Right ventricle myocardium inferior (tissue), 1 donor: ENCODE measurements around the gene PTCD1. TPM values are rescaled to one million over a fixed set of nuclear protein-coding genes. Genes with fewer than 3 reads are reported as not detected.
"Not testable (repeated sequence)": the region's sequence is repeated elsewhere in the genome, so short reads cannot be mapped to it uniquely, and the experiment has no call there.

Experiments
- ATAC-seq: fragments of 200-7000 bp; cut with Tn5 transposase; one replicate; pipeline ENCODE4 v1.9.1; 2020; ENCODE audit warnings: mild to moderate bottlenecking, moderate library complexity
- DNase-seq: peaks from one replicate; pipeline ENCODE4 v3.0.0; 2021; ENCODE audit errors: missing footprints
- intact Hi-C: fragments of 100-400 bp; cut with DNase I; formaldehyde crosslinking; loops from one replicate; pipeline ENCODE4 v1.11.0; 2022
- total RNA-seq: library from RNA; stranded (reverse); fragmentation: NEBNext Ultra II Directional; extraction: Animal tissue kit (Norgen Biotek cat#: 25700); gene quantifications from one replicate; pipeline ENCODE4 v1.2.1, GENCODE V29; 2021
- donor health status: DM: no; HTN: yes; CAD: no; lungs with severe emphysema.

The PTCD1 gene
- total RNA-seq, 1 donor from 2014 or later, result 3.6 TPM

DNA sequence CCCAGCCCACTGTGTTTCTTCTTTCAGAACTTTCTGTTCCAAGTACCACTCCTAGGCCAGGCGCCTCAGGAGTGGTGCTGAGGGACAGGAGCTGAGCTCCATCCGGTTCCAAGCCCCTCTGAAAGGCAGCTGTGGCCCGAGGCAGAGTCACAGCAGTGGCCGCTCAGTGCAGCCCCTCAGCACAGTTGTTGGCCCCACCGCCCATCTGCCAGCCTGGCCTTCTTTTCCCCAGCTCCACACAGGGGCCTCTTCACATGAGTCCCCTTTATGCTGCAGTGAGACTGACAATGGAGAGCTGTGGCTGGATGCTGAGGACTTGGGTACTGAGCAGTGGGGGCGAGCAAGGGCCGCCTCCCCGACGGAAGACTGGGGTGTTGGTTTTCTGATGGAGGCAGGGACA lies 20.3 kb downstream of the PTCD1 start:
- intact Hi-C loops, result no loop called here
- no peak for ATAC-seq
- no peak for DNase-seq

GRCh38 chr7:99415513-99416127 lies 23.0 kb downstream of the PTCD1 start:
- DNase-seq, result peak; percentile 82
- ATAC-seq, intact Hi-C loops: not testable (repeated sequence)

GRCh38 chr7:99410635-99411034 lies 28.0 kb downstream of the PTCD1 start:
- DNase-seq (no peak), ATAC-seq (no peak)
- intact Hi-C loops, result no loop called here

GRCh38 chr7:99409806-99410205 lies 28.8 kb downstream of the PTCD1 start:
- no peak for ATAC-seq
- DNase-seq, result no peak
- intact Hi-C loops, result loop anchor here (5.0 kb wide), 1 partner anchor 83 kb away; the partner anchor contains the start of gene ARPC1A

- intact Hi-C loops, result loop anchor here (5.0 kb wide), 1 partner anchor 82 kb away; the partner anchor contains the start of gene ARPC1A
- no peak for ATAC-seq
- no peak for DNase-seq
Observed at GRCh38 chr7:99409192-99409572, 29.4 kb downstream of the PTCD1 start.

DNA sequence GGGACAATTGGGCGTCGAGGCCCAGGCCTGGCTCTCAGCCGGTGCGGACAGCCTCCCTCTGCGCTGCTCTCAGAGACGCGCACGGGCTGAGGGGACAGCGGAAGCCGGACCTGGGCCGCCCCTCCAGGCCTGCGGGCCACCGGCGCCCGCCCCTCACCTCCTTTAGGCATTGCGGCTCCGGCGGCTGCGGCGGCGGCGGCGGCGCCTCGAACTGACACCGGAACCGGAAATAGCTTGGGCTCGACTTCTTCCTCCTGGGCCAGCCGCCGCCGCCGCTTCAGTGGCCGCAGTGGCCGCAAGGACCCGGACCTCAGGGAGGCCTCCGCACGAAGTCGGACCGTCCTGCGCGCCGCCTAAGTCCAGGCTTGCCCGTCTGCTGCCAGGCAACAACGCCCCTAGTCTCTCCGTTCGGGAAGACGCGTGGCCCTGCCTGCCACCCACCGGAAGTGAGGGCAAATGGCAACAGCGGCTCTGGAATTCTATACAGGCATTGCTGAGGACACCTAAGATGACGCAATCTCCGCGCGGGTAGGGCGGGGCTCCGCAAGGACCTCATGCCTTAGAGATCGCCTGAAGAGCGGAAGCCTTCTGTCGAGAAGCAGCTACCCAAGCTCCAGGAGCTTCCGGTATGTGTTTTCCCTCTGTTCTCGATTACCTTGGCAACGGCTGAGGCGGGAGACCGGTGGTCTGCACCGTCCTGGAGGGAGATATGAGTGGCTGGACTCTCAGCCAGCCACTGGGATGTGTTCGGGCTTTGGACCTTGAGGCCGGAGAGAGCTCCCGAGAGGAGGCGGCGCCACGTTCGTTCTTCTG lies 30.0 kb downstream of the PTCD1 start, which contains the start of the genes BUD31 and PDAP1:
Gene BUD31 (plus strand): TSS at position 591 of the 813 bp plus-strand sequence. CDS start 2,124 bp downstream, outside the sequence.
Gene PDAP1 (minus strand): TSS at position 219 of the 813 bp plus-strand sequence. CDS start 49 bp downstream, at position 170.
- intact Hi-C loops, result loop anchor here (1.0 to 5.0 kb wide), 2 partner anchors 33 to 81 kb away; partner anchors contain the start of gene ARPC1A
- DNase-seq (peak; percentile 97), ATAC-seq (peak; percentile 95)

DNA sequence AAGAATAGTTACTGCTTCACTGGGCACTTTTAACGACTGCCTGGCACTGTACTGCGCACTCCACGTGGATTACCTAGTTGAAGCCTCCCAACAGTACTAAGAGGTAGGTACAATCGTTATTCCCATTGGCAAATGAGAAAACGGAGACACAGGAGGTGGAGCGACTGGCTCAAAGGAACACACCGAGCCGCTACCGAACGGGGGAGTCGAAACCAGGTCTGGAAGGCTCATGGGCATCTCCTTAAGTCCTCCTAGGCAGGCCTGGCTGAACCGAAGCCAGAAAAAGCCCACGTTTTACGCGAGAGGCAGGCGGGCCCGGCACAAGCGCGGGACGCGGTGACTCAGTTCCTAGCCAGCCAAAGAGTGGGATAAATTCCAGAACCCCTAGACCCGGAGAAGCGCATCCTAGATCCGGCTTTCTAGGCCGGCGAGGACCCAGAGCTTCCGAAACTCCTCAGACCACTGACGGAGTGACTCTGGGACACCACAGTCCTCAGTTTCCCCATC lies 30.7 kb downstream of the PTCD1 start:
- intact Hi-C loops, result loop anchor here (1.0 to 5.0 kb wide), 2 partner anchors 33 to 81 kb away; partner anchors contain the start of gene ARPC1A
- no peak for DNase-seq
- ATAC-seq, result peak; percentile 17

DNA sequence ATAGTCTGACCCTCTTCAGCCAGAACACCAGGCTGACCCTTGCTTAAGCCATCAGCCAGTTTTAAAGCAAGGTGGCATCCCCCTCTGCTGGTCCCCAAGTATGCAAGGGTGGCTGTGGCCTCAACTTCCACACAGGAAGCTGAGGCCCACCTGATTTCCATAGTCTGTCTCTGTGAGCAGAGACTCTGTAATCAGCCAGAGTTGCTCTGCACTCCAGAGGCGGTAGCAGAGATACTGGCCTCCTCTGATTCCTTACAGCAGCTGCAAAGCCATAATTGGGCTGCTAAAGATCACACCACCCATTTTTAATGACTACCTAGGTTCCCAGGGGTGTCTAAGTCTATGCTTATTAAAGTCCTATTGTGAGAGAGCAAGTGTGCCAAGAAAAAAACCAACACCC lies 32.0 kb downstream of the PTCD1 start:
- intact Hi-C loops, result loop anchor here (5.0 kb wide), 1 partner anchor 79 kb away; the partner anchor contains the start of gene ARPC1A
- ATAC-seq, result no peak
- DNase-seq, result no peak

GRCh38 chr7:99404977-99405320 lies 33.6 kb downstream of the PTCD1 start:
- intact Hi-C loops, result loop anchor here (5.0 kb wide), 1 partner anchor 78 kb away; the partner anchor contains the start of gene ARPC1A
- DNase-seq (no peak), ATAC-seq (no peak)

DNA sequence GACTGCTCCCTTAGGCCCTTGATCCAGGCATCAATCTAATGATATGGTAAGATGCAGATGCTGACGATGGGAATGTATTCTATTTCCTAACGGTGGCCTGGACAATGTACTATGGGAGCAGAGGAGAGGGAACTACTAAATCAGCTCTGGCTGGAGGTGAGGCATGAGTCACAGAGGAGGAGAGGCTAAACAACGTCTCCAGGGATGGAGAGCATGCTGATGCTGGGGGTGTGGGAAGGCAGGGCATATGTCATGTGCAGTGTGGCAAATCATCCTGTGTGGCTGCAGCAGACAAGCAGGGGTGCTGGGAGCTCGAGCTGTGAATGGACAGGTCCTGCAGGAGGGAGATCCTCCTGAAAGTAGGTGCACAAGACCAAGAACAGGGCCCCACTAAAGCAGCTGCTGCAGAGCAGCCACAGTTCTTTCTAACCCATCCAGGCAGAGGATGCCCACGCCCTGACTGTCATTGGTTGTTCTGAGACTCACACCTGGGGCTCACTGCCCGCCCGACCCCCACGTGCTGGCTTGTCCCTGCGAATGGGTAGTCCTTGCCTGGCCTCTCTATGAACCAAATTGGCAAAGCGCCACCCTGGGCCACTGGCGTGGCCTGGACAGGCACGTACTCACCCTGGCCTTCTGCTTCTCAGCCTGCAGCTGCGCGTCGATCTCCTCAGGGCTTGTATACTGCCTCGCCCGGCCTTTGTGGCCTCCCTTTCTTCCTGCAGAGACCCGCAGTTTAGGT lies 34.2 kb downstream of the PTCD1 start:
- DNase-seq, result no peak
- ATAC-seq, result no peak
- intact Hi-C loops, result no loop called here

- intact Hi-C loops, result no loop called here
- ATAC-seq (no peak), DNase-seq (no peak)
Observed at GRCh38 chr7:99403764-99404163, 34.8 kb downstream of the PTCD1 start.

- intact Hi-C loops, result no loop called here
- ATAC-seq (no peak), DNase-seq (no peak)
Observed at GRCh38 chr7:99402854-99403253, 35.7 kb downstream of the PTCD1 start.

DNA sequence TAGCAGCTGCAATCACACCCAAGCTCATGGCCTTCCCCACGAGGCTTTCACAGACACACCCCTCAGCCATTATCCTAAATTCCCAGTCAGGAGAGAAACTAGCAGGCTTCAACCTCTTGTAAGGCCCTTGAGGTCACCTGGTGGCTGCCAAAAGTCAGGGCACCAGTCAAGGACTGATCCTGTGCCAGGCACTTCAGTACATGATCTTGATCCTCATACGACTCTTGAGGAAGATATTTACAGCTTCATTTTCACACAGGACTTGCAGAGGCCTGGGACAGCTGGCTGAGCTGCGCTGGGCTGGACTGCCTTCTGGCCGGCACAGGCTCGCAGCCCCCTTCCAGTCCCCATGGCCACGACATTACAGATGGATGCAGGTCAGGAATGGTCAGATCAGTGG lies 39.0 kb downstream of the PTCD1 start:
- DNase-seq (no peak), ATAC-seq (no peak)
- intact Hi-C loops, result no loop called here

GRCh38 chr7:99398891-99399445 lies 39.6 kb downstream of the PTCD1 start:
- no peak for DNase-seq
- ATAC-seq, result no peak
- intact Hi-C loops, result no loop called here

DNA sequence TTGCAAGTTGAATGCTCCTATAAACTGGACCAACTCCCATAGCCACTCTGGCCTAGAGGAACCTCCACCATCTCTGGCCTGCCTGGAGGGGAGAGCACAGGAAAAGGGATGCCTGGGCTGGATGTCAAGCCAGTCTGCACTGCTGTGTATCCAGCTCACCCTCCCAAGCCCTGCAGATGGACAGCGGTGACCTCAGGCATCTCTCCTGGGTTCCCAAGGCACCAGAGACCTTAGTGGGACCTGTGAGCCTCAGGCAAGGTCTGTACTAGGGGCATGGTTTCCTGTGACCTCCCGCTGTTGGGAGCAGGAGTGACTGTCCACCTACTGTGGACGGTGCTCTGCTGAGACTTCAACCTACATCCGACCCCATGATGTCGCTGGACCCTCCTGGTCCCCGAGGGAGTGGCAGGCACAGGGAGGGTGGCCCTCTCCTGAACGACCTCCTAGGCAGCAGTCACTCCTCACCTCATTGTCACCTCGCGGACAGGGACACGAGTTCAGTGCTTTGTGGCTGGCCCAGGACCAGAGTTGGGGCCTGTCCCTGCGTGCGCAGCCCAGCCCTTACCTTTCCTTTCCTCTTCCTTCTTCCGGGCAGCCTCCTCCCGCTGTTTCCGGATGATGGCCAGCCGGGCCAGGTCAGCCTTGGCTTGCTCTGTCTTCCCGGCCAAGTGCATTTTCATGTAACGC lies 41.2 kb downstream of the PTCD1 start:
- intact Hi-C loops, result no loop called here
- no peak for ATAC-seq

DNA sequence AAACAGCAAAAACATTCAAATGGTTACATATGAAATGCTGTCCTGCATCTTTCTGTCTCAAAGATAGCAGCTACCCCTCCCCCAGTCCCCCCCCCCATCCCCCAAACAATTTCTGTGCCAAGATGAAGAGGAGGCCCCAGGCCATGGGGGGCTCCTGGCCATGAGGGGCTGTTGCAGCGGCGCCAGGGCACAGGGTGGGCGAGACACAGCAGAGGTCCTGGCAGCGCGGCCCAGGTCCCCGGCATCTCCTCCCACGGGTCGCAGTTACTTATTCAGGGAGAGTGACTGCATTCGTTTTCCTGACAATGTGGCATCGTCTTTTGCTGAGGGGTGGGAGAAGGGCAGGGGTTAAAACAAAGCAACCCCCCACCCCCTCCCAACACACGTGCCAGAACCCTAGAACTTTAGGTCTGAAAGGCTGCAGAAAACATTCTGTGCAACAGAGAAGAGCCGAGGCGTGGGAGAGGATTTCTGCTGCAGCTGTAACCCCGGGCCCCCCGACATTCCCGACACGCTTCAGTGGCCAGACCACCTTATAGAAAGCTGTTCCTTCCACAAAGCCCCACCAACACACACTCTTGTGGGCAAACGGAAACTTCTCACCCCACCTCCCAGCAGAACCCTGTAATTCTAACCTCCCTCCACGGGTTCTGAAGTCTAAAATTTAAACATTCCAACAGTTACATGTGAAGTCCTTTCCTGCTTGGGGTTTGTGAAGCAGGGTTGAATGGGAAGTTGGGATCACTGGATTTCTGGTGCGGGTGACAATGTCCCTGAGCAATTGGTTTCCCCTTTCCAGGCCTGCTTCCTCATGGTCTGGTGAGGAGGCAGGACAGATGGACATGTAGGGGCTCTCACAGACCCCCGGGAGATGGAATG lies 41.9 kb downstream of the PTCD1 start:
- intact Hi-C loops, result no loop called here
- no peak for DNase-seq
- no peak for ATAC-seq

More for the DNA sequence above, 41.2 kb downstream of the PTCD1 start:
- DNase-seq, result no peak
